ENCODE results near the gene HYI.

DNA sequence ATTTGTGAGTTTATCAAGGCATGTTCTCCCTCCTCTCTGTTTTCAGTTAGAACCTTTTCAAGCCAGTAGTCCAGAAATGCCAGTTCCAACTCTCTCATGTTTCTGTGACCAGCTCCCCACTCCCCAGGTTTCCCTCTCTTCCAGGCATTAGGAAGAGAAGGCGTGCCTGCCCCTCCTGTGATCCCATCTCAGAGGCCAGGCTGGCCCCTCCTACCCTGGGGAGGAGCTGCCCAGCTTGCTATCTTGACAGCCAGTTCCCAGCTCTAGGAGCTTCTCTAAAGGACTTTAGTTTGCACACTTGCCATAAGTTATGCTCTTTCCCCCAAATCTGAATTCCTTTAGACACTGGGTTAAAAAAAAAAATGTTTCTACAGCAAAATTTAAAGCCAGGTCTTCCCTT is 8.9 kb downstream of the HYI start:
- TF ChIP-seq, protein P1, sequence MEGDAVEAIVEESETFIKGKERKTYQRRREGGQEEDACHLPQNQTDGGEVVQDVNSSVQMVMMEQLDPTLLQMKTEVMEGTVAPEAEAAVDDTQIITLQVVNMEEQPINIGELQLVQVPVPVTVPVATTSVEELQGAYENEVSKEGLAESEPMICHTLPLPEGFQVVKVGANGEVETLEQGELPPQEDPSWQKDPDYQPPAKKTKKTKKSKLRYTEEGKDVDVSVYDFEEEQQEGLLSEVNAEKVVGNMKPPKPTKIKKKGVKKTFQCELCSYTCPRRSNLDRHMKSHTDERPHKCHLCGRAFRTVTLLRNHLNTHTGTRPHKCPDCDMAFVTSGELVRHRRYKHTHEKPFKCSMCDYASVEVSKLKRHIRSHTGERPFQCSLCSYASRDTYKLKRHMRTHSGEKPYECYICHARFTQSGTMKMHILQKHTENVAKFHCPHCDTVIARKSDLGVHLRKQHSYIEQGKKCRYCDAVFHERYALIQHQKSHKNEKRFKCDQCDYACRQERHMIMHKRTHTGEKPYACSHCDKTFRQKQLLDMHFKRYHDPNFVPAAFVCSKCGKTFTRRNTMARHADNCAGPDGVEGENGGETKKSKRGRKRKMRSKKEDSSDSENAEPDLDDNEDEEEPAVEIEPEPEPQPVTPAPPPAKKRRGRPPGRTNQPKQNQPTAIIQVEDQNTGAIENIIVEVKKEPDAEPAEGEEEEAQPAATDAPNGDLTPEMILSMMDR (IDR thresholded peaks at IDR 0.05; ENCODE audit: insufficient read depth, low read length, poor library complexity, severe bottlenecking): no peak
- TF ChIP-seq EZH2phosphoT487 (conservative IDR thresholded peaks at IDR 0.05; ENCODE audit: low read length): no peak
